Measurements from ENCODE around the gene BRCA2. TPM values are rescaled to one million over a fixed set of nuclear protein-coding genes. Genes with fewer than 3 reads are reported as not detected.

BRCA2 gene
- polyA plus RNA-seq, 1 donor = 3.4 TPM

DNA sequence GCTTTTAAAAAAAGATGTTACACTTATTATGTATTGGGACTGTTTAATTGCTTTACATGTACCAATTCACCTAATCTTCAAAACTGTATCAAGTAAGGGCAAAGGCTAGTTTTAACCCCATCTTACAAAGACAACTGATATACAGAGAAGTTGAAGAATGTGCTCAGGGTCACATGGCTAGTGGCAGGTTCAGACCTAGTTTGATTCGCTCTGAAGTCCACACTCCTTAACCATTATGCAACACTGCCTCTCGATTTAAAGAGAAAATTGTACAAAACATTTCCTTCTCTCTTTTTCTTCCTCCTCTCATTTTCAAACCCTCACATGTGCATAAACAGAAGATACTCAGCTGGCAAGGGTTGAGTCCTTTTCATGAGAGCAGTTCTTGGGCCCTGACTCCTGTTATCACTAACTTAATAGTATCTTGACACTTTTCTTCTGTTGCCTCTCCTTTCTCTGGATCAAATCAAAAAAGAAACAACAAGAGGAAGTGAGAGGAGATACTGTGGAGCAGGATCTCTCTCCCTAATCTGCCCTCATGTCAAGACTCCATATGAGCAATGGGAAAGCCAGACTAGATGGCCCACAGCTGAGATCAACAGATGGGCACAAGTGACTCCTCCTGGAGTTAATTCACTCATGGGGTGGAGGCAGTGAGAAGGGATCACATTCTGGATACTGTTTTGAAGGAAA, 131.6 kb downstream of the BRCA2 start:
- H3K27me3 ChIP-seq (ENCODE audit: control insufficient read depth, insufficient read depth, low read length) = no peaks in the 10 kb centered on the region
- H3K4me3 ChIP-seq (ENCODE audit: low read length) = no peak overlapping the region
- peaks cover 14% of the 10 kb centered on the region for H3K4me1 ChIP-seq (ENCODE audit: control insufficient read depth, insufficient read depth, low read length)
- DNase-seq = peak; percentile 53 to 76
- H3K9me3 ChIP-seq (ENCODE audit: control insufficient read depth, low read depth, low read length) = peaks cover 4% of the 10 kb centered on the region
- no peaks in the 10 kb centered on the region for H3K36me3 ChIP-seq (ENCODE audit: control insufficient read depth, insufficient read depth, low read length)
- 50% methylated on average over 2 of the region's 2 CpGs for WGBS (ENCODE audit: insufficient coverage, low lambda C conversion rate)
- peak overlapping the region; percentile 34 for H3K27ac ChIP-seq (ENCODE audit: low read length)

DNA sequence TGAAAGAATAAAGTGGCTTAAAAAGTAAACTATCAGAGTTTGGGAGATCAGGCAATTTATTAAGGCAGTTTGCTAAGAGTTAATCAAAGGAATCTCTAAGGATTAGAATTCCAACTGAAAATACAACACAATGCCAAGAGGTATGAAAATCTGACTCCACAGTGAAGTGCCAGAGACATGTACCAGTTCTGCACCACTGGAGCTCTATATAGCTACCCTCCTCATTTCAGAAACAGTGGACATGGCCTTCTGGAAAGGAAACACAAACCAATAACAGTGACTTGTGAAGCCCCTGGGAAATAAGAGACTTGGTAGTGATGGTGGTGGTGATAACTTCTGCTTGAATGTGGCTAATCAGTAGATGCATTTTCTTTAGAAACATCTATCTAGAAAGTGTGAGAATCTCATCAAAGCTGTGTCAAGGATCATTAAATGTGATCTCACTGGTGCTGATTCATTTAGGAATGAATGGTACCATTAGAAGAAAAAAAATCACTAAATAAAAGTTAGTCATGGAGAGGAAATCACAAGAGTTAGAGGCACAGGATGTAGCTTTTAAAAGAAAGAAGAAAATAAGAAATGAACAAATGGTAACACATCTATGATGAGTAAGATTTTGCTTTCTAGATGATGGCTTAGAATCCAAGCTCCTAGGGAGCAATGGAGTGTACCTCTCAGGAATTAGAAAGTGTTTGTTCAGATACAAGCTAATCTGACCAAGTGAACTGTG, 132.8 kb downstream of the BRCA2 start:
- H3K27ac ChIP-seq (ENCODE audit: low read length) = no peak overlapping the region
- no peaks in the 10 kb centered on the region for H3K27me3 ChIP-seq (ENCODE audit: control insufficient read depth, insufficient read depth, low read length)
- H3K4me3 ChIP-seq (ENCODE audit: low read length) = no peak overlapping the region
- no peak for DNase-seq
- peaks cover 8% of the 10 kb centered on the region for H3K9me3 ChIP-seq (ENCODE audit: control insufficient read depth, low read depth, low read length)
- no peaks in the 10 kb centered on the region for H3K36me3 ChIP-seq (ENCODE audit: control insufficient read depth, insufficient read depth, low read length)
- H3K4me1 ChIP-seq (ENCODE audit: control insufficient read depth, insufficient read depth, low read length) = peaks cover 14% of the 10 kb centered on the region

GRCh38 chr13:32448972-32449371, 133.7 kb downstream of the BRCA2 start:
- DNase-seq = no peak
- Histone ChIP-seq H3K4me1 (ENCODE audit: control insufficient read depth, insufficient read depth, low read length) (peaks cover 14% of the 10 kb centered on the region), H3K27me3 (ENCODE audit: control insufficient read depth, insufficient read depth, low read length) (no peaks in the 10 kb centered on the region), H3K36me3 (ENCODE audit: control insufficient read depth, insufficient read depth, low read length) (no peaks in the 10 kb centered on the region), H3K9me3 (ENCODE audit: control insufficient read depth, low read depth, low read length) (peaks cover 8% of the 10 kb centered on the region), H3K4me3 (ENCODE audit: low read length) (no peak overlapping the region), H3K27ac (ENCODE audit: low read length) (no peak overlapping the region)
- no CpG with 5 or more reads among the region's 1 CpG for WGBS (ENCODE audit: insufficient coverage, low lambda C conversion rate)

Other genes starting within 250 kb of the BRCA2 start
- not detected for gene ZAR1L, start 145 bp upstream of the BRCA2 start, polyA plus RNA-seq
- 17.6 TPM for gene N4BP2L1, start 112.6 kb downstream of the BRCA2 start, polyA plus RNA-seq
- 180 TPM for gene N4BP2L2, start 223.3 kb downstream of the BRCA2 start, polyA plus RNA-seq

Data from large intestine (tissue), 3 donors.